GM06990 (cell line): Measurements from ENCODE around the gene GNGT1.

Experiments used
- DNase-seq: peaks from one replicate; pipeline ENCODE4 v3.0.0-alpha.2; 2011; ENCODE audit not compliant: insufficient read length; ENCODE audit errors: extremely low read depth
- H3K27me3 ChIP-seq: replicated peaks from 2 replicates; pipeline ENCODE4 v1.6.0; 2011; ENCODE audit warnings: low read length; ENCODE audit not compliant: control insufficient read depth, insufficient read depth
- H3K36me3 ChIP-seq: 2 replicates; pipeline ENCODE4 v1.5.1; 2011; ENCODE audit warnings: low read length; ENCODE audit not compliant: control insufficient read depth, insufficient read depth
- H3K4me3 ChIP-seq: replicated peaks from 2 replicates; pipeline ENCODE4 v1.5.1; 2011; ENCODE audit warnings: low read depth, mild to moderate bottlenecking, control low read depth, low read length
- TF ChIP-seq, protein P1 (sequence below): IDR thresholded peaks from 2 replicates; pipeline ENCODE4 v1.5.1; 2011; ENCODE audit warnings: low read length, control low read depth, mild to moderate bottlenecking, inconsistent platforms; ENCODE audit not compliant: insufficient read depth, poor library complexity, severe bottlenecking

GNGT1 gene

DNA sequence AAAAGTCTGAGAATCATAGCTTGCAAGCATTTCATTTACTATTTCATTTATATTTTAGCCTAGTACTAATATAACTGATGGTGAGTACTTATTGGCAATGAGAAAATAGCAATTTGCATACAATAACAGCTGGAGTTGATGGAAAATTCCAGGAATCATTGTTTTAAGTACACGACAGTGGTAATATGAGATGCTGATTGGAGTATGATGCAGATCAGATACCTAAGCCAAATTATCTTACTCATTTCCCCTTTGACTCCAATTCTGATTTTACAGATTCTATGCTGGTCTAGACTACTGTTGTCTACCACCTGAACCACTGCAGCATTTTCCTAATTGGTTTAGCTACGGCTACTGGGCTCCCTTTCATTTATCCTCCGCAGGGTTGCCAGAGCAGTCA lies 51.8 kb downstream of the GNGT1 start:
- Histone ChIP-seq H3K36me3 (no peaks in the 10 kb centered on the region), H3K4me3 (no peak overlapping the region), H3K27me3 (no peaks in the 10 kb centered on the region)
- DNase-seq: no peak
- TF ChIP-seq, protein P1, sequence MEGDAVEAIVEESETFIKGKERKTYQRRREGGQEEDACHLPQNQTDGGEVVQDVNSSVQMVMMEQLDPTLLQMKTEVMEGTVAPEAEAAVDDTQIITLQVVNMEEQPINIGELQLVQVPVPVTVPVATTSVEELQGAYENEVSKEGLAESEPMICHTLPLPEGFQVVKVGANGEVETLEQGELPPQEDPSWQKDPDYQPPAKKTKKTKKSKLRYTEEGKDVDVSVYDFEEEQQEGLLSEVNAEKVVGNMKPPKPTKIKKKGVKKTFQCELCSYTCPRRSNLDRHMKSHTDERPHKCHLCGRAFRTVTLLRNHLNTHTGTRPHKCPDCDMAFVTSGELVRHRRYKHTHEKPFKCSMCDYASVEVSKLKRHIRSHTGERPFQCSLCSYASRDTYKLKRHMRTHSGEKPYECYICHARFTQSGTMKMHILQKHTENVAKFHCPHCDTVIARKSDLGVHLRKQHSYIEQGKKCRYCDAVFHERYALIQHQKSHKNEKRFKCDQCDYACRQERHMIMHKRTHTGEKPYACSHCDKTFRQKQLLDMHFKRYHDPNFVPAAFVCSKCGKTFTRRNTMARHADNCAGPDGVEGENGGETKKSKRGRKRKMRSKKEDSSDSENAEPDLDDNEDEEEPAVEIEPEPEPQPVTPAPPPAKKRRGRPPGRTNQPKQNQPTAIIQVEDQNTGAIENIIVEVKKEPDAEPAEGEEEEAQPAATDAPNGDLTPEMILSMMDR: no peak

- no peaks in the 10 kb centered on the region for H3K36me3 ChIP-seq
- no peak for DNase-seq
- H3K27me3 ChIP-seq: no peaks in the 10 kb centered on the region
- TF ChIP-seq, protein P1: no peak
- H3K4me3 ChIP-seq: no peak overlapping the region
Observed at GRCh38 chr7:93958651-93959050, 52.3 kb downstream of the GNGT1 start.
